Heart left ventricle (tissue), 13 donors: ENCODE measurements around the gene EPB41.

Experiments used
- POLR2A ChIP-seq, 2 donors: fragments of 450-650 bp; IDR thresholded peaks; one replicate each; pipeline ENCODE4 v1.6.1; 2017; ENCODE audit warnings: antibody characterized with exemption in 2 of 2, mild to moderate bottlenecking in 2 of 2, moderate library complexity in 2 of 2
- TF ChIP-seq, protein P1 (sequence below), 12 donors: fragments of 200-600 bp; sonication (generic) in 4 of 12; IDR thresholded peaks; one replicate each; pipeline versions ENCODE4 v1.5.0 to v1.8.0; 2018 to 2022; ENCODE audit warnings: antibody characterized with exemption in 12 of 12, mild to moderate bottlenecking in 5 of 12
- donor health status: ischemic (EF 13 %, LVEDD 7.1; RV severe dilation, severe dysfunction).
- donor health status: DM: no; HTN: yes; CAD: no.
- donor health status: DM: no; HTN: no; CAD: no.
- donor health status: ischemic (EF 25% LVEDD 6.9; RV normal size, moderate dysfunction).
- donor health status: ischemic (EF 25% LVEDD 5.7; RV mildly dilated, moderate dysfunction).
- donor health status: ischemic (EF 35%, LVEDD 5.7; RV mildly dilated, moderate dysfunction).
- donor health status: nonischemic (EF 11% LVEDD 7.7; RV severe dilation, severe dysfunction).
- donor health status: DM: yes; HTN: yes; CAD: no.
- donor health status: PGD.
- donor health status: ischemic (EF 29% LVEDD 5.4; RV normal size, mild dysfunction).
- donor health status: nonischemic (EF 23%, LVEDD 6.1; RV moderate dilation, normal function).

DNA sequence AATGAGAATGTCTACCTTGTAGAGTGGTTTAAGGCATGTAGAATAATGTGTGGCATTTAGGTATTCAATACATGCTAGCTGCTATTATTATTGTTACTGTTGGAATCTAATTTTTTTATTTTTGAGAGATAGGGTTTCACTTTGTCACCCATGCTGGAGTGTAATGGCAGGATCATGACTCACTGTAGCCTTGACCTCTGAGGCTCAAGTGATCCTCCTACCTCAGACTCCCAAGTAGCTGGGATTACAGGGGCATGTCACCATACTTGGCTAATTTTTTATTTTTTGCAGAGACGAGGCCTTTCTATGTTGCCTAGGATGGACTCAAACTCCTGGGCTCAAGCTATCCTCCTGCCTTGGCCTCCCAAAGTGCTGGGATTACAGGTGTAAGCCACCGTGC lies 61.9 kb downstream of the EPB41 start:
- TF ChIP-seq POLR2A (IDR thresholded peaks at IDR 0.05) = no peak
- TF ChIP-seq, protein P1, sequence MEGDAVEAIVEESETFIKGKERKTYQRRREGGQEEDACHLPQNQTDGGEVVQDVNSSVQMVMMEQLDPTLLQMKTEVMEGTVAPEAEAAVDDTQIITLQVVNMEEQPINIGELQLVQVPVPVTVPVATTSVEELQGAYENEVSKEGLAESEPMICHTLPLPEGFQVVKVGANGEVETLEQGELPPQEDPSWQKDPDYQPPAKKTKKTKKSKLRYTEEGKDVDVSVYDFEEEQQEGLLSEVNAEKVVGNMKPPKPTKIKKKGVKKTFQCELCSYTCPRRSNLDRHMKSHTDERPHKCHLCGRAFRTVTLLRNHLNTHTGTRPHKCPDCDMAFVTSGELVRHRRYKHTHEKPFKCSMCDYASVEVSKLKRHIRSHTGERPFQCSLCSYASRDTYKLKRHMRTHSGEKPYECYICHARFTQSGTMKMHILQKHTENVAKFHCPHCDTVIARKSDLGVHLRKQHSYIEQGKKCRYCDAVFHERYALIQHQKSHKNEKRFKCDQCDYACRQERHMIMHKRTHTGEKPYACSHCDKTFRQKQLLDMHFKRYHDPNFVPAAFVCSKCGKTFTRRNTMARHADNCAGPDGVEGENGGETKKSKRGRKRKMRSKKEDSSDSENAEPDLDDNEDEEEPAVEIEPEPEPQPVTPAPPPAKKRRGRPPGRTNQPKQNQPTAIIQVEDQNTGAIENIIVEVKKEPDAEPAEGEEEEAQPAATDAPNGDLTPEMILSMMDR (IDR thresholded peaks at IDR 0.05) = no peak
